Measurements from ENCODE around the gene NOS3. TPM values are rescaled to one million over a fixed set of nuclear protein-coding genes. Genes with fewer than 3 reads are reported as not detected.

Gene NOS3
- total and polyA plus RNA-seq, 9 of the 15 experiments (the other 6 are each of a cell fraction or from before 2014, with no cell fraction given): 1.1 to 121 (median 23.6) TPM

GRCh38 chr7:150974468-150975391, 16.1 kb upstream of the NOS3 start (continued):
- TF ChIP-seq HMBOX1 (IDR thresholded peaks at IDR 0.05) (no peak), CTBP1 (IDR thresholded peaks at IDR 0.05; ENCODE audit: borderline replicate concordance) (peak; percentile 98), SETDB1 (IDR thresholded peaks at IDR 0.05; ENCODE audit: low read length) (no peak), CBFB (CRISPR knock-in tag; IDR thresholded peaks at IDR 0.05) (no peak), ZNF511 (CRISPR knock-in tag; IDR thresholded peaks at IDR 0.05) (peak; percentile 62; the same call in 1 of the 2 replicates), ZFX (CRISPR knock-in tag; IDR thresholded peaks at IDR 0.05) (peak; percentile 71), ZNF740 (CRISPR knock-in tag; IDR thresholded peaks at IDR 0.05) (peak; percentile 36; the same call in 1 of the 2 replicates), ZNF740 (tag; IDR thresholded peaks at IDR 0.05) (peak in 1 of 2 experiments; percentile 88; a peak in 2 of 4 replicates), TCF15 (CRISPR knock-in tag; IDR thresholded peaks at IDR 0.05) (no peak), POU5F1 (IDR thresholded peaks at IDR 0.05; ENCODE audit: borderline replicate concordance, low read depth, low read length, partially characterized antibody) (no peak), ZNF444 (CRISPR knock-in tag; IDR thresholded peaks at IDR 0.05) (no peak), ZFP91 (CRISPR knock-in tag; IDR thresholded peaks at IDR 0.05) (0 out of 2 replicates have a peak, but pooled peaks have one; percentile 62), CTCFL (IDR thresholded peaks at IDR 0.05; ENCODE audit: borderline replicate concordance, insufficient read depth, low read depth, low read length, poor library complexity, severe bottlenecking) (peak; percentile 77), GTF2B (IDR thresholded peaks at IDR 0.05; ENCODE audit: extremely low read depth, insufficient read length) (no peak), NFE2L1 (tag; IDR thresholded peaks at IDR 0.05; ENCODE audit: borderline replicate concordance, low read depth) (no peak), RFX1 (IDR thresholded peaks at IDR 0.05) (no peak), TAL1 (IDR thresholded peaks at IDR 0.05) (no peak), EP400 (IDR thresholded peaks at IDR 0.05) (peak; percentile 70; the same call in 1 of the 2 replicates)

All from K562 (cell line).